Peyer's patch (tissue), 4 donors: ENCODE results near the gene TNFAIP8L1. TPM values are rescaled to one million over a fixed set of nuclear protein-coding genes. Genes with fewer than 3 reads are reported as not detected.

Experiments
- DNase-seq, 3 donors: peaks; one replicate each; pipeline ENCODE4 v3.0.0-alpha.2; 2017 to 2019
- H3K27ac ChIP-seq, 4 donors: fragments of 200-600 bp; sonication (generic); one replicate each; pipeline ENCODE4 v1.5.1; 2016 to 2019
- H3K27me3 ChIP-seq, 2 donors: fragments of 200-600 bp; sonication (generic); one replicate each; pipeline ENCODE4 v1.5.1; 2019
- H3K36me3 ChIP-seq, 3 donors: fragments of 200-600 bp; sonication (generic); one replicate each; pipeline ENCODE4 v1.5.1; 2016 to 2019
- H3K4me1 ChIP-seq, 4 donors: fragments of 200-600 bp; sonication (generic); one replicate each; pipeline ENCODE4 v1.5.1; 2016 to 2019
- H3K4me3 ChIP-seq, 4 donors: fragments of 200-600 bp; sonication (generic); 1 replicate in 3 of 4; 2 replicates in 1 of 4; pipeline ENCODE4 v1.5.1; 2016 to 2019; ENCODE audit warnings: mild to moderate bottlenecking in 1 of 4
- H3K9me3 ChIP-seq, 4 donors: fragments of 200-600 bp; sonication (generic); one replicate each; pipeline ENCODE4 v1.5.1; 2016 to 2019; ENCODE audit warnings: mild to moderate bottlenecking in 1 of 4
- POLR2A ChIP-seq, 2 donors: fragments of 450-650 bp; IDR thresholded peaks; one replicate each; pipeline ENCODE4 v1.5.1; 2017; ENCODE audit warnings: antibody characterized with exemption in 2 of 2, mild to moderate bottlenecking in 2 of 2, moderate library complexity in 2 of 2
- total RNA-seq, 4 donors: library from RNA; depleted of rRNA; stranded (reverse); fragments of >200 nt; gene quantifications; one replicate each; pipeline ENCODE4 v1.1.0, GENCODE V29; 2016
- TF ChIP-seq, protein P1 (sequence below), 6 experiments: fragments of 450-650 bp in 4 of 6; fragments of 200-600 bp in 2 of 6; sonication (generic) in 1 of 6; IDR thresholded peaks; one replicate each; pipeline ENCODE4 v1.5.1; 2017 to 2019; ENCODE audit warnings: antibody characterized with exemption in 6 of 6, mild to moderate bottlenecking in 3 of 6, moderate library complexity in 1 of 6

Gene TNFAIP8L1
- total RNA-seq, 4 donors from 2014 or later, result 7.0 to 16.5 (median 11.0) TPM

DNA sequence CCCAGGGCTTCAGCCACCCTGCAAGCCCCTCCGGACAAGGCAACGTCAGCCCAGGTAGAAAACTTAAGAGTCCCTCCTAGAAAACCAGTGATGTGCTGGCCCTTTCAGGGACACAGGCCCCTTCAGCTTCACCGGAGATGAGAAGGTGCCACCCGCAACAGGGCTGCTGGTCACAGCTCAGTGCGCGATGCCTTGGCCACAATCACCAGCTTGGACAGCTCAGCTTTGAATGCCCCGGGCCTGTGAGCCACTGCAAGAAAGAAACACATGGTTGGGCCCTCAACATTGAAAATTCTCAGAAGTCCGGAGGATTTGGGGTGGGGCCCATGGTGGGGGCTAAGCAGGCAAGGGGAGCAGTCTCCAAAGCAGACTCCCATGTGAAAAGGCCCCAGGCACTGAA is 18.5 kb downstream of the TNFAIP8L1 start:
- Histone ChIP-seq H3K4me3 (no peak overlapping the region), H3K27me3 (no peaks in the 10 kb centered on the region), H3K9me3 (no peaks in the 10 kb centered on the region), H3K27ac (no peak overlapping the region), H3K36me3 (peaks cover 0 to 83% (median 0%) of the 10 kb centered on the region in 3 donors), H3K4me1 (no peaks in the 10 kb centered on the region)
- DNase-seq, result no peak
- TF ChIP-seq POLR2A (IDR thresholded peaks at IDR 0.05), result no peak
- TF ChIP-seq, protein P1, sequence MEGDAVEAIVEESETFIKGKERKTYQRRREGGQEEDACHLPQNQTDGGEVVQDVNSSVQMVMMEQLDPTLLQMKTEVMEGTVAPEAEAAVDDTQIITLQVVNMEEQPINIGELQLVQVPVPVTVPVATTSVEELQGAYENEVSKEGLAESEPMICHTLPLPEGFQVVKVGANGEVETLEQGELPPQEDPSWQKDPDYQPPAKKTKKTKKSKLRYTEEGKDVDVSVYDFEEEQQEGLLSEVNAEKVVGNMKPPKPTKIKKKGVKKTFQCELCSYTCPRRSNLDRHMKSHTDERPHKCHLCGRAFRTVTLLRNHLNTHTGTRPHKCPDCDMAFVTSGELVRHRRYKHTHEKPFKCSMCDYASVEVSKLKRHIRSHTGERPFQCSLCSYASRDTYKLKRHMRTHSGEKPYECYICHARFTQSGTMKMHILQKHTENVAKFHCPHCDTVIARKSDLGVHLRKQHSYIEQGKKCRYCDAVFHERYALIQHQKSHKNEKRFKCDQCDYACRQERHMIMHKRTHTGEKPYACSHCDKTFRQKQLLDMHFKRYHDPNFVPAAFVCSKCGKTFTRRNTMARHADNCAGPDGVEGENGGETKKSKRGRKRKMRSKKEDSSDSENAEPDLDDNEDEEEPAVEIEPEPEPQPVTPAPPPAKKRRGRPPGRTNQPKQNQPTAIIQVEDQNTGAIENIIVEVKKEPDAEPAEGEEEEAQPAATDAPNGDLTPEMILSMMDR (IDR thresholded peaks at IDR 0.05), result no peak

DNA sequence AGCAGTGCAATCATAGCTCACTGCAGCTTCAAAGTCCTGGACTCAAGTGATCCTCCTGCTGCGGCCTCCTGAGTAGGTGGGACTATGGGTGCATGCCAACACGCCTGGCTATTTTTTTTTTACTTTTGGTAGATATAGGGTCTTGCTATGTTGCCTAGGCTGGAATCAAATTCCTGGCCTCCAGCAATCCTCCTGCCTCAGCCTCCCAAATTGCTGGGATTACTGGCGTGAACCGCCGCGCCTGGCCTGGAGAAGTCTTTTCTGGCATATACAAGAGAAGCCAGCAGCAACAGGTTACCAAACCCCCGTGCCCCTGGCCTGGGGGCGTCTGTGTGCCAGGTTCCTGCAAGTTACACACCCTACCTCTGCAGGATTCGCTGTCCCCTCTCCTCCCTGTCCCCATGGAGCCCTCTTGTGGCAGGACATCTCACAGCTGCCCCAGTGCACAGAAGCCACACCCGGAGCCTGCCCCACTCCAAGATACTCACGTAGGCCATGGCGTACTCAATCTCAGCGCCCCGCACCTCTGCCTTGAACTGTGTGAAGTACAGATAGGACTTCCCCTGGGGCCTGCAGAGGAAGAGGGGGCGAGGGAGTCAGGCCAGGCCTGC is 21.0 kb downstream of the TNFAIP8L1 start:
- Histone ChIP-seq H3K36me3 (peaks cover 0 to 85% (median 0%) of the 10 kb centered on the region in 3 donors), H3K4me1 (no peaks in the 10 kb centered on the region), H3K9me3 (no peaks in the 10 kb centered on the region), H3K27ac (no peak overlapping the region), H3K27me3 (no peaks in the 10 kb centered on the region), H3K4me3 (no peak overlapping the region)
- TF ChIP-seq POLR2A (IDR thresholded peaks at IDR 0.05), result no peak
- TF ChIP-seq, protein P1 (IDR thresholded peaks at IDR 0.05), result peak in 2 of 6 experiments; percentile 12 to 28
- no peak for DNase-seq

DNA sequence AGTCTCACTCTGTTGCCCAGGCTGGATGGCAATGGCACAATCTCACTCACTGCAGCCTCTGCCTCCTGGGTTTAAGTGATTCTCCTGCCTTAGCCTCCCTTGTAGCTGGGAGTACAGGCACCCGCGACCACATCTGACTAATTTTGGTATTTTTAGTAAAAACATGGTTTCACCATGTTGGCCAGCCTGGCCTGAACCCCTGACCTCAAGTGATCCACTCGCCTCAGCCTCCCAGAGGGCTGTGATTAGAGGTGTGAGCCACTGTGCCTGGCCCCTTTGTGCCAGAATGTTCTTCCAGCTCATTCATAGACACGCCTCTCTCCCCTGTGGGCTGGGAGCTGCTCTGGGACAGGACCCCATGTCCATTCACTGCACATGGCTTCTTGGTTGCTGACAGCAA is 21.7 kb downstream of the TNFAIP8L1 start:
- Histone ChIP-seq H3K9me3 (no peaks in the 10 kb centered on the region), H3K4me1 (no peaks in the 10 kb centered on the region), H3K4me3 (no peak overlapping the region), H3K27me3 (no peaks in the 10 kb centered on the region), H3K27ac (no peak overlapping the region), H3K36me3 (peaks cover 0 to 78% (median 0%) of the 10 kb centered on the region in 3 donors)
- no peak for TF ChIP-seq POLR2A (IDR thresholded peaks at IDR 0.05)
- TF ChIP-seq, protein P1 (IDR thresholded peaks at IDR 0.05), result no peak
- no peak for DNase-seq

DNA sequence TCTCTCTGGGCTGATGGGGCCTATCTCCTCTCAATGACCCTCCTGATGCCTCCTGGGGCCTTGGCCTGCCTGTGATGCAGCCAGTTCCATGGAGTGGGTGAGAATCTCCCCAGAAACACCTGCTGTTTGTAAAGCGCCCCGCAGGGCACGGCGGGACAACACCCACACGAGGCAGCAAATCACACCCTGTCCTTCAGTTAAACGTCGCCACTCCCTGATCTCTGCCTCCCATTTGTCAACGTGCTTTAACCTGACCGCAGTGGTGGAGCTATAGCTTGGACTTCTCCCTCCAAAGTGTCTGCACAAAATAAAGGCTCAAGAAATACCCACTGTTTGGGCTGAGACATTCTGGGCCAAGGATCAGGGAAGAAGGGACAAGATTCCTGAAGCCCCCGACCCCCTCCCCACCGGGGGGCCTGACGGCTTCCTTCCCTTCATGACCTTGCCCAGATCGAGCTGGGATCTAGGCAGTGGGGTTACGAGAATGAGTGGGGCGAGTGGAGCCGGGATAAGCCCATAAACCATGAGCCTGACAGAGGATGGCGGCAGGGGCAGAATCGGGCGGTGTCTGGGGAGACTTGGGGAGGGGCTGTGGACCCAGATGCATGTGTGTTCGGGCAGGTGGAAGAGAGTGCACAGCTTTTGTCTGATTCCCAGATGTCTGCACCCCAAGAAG is 22.8 kb downstream of the TNFAIP8L1 start:
- Histone ChIP-seq H3K4me1 (no peaks in the 10 kb centered on the region), H3K9me3 (no peaks in the 10 kb centered on the region), H3K27me3 (no peaks in the 10 kb centered on the region), H3K36me3 (peaks cover 0 to 78% (median 0%) of the 10 kb centered on the region in 3 donors), H3K4me3 (no peak overlapping the region), H3K27ac (no peak overlapping the region)
- TF ChIP-seq, protein P1 (IDR thresholded peaks at IDR 0.05), result no peak
- no peak for TF ChIP-seq POLR2A (IDR thresholded peaks at IDR 0.05)
- no peak for DNase-seq

DNA sequence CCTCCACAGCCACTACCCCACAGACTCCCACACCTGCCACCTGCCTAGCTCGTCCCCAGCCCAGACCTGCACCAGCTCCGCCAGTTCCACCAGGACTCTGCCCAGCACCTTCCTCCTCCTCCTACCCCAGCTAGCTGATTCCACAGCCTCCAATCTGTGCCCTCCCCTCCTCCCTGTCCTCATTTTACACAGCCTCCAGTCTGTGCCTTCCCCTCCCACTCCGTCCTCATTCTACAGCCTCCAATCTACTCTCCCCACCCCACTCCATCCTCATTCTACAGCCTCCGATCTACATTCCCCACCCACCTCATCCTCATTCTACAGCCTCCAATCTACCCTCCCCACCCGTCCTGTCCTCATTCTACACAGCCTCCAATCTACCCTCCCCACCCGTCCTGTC is 23.5 kb downstream of the TNFAIP8L1 start:
- no peak for DNase-seq
- Histone ChIP-seq H3K4me1 (peaks cover 0 to under 1% (median 0%) of the 10 kb centered on the region in 4 donors), H3K27me3 (no peaks in the 10 kb centered on the region), H3K36me3 (peaks cover 0 to 78% (median 0%) of the 10 kb centered on the region in 3 donors), H3K4me3 (no peak overlapping the region), H3K9me3 (no peaks in the 10 kb centered on the region), H3K27ac (no peak overlapping the region)
- no peak for TF ChIP-seq POLR2A (IDR thresholded peaks at IDR 0.05)
- TF ChIP-seq, protein P1 (IDR thresholded peaks at IDR 0.05), result no peak
